B cell (primary cell): Measurements from ENCODE around the gene CDH1. TPM values are rescaled to one million over a fixed set of nuclear protein-coding genes. Genes with fewer than 3 reads are reported as not detected.

Experiments
- ATAC-seq: fragments of 200-7000 bp; cut with Tn5 transposase; one replicate; pipeline ENCODE4 v1.10.0; 2021; ENCODE audit warnings: low read depth, mild to moderate bottlenecking, moderate number of reproducible peaks, moderate library complexity
- CTCF ChIA-PET: fragments of 350-600 bp; sonication (Branson Sonifier 250); formaldehyde crosslinking; loops from one replicate; lab custom pipeline; 2021; ENCODE audit warnings: antibody characterized with exemption, inconsistent platforms; lab: Charles Lee
- POLR2A ChIA-PET: fragments of 350-600 bp; sonication (Branson Sonifier 250); formaldehyde crosslinking; loops from one replicate; lab custom pipeline; 2021; ENCODE audit warnings: antibody characterized with exemption; lab: Charles Lee
- DNase-seq: peaks from one replicate; pipeline ENCODE4 v3.0.0; 2013
- H2AFZ ChIP-seq: 2 replicates; pipeline ENCODE4 v1.6.1; 2012; ENCODE audit warnings: mild to moderate bottlenecking, low read depth, low read length; ENCODE audit not compliant: insufficient read depth, poor library complexity, severe bottlenecking
- H3K27ac ChIP-seq, 2 donors: 1 replicate in 1 of 2; 2 replicates in 1 of 2; pipeline ENCODE4 v1.5.1; 2012 to 2013; ENCODE audit warnings: low read length in 2 of 2, mild to moderate bottlenecking in 2 of 2, moderate library complexity in 1 of 2
- H3K27me3 ChIP-seq, 4 experiments: fragments of 200-600 bp in 1 of 4; sonication (generic) in 1 of 4; replicated peaks in 1 of 4; 1 replicate in 2 of 4; 2 replicates in 2 of 4; pipeline versions ENCODE4 v1.6.1 to v1.7.0; 2013 to 2016; ENCODE audit warnings: low read length in 3 of 4, mild to moderate bottlenecking in 2 of 4, mixed read lengths in 1 of 4, moderate library complexity in 1 of 4; ENCODE audit not compliant: insufficient read depth in 4 of 4, control insufficient read depth in 3 of 4; ENCODE audit errors: control extremely low read depth in 1 of 4
- H3K36me3 ChIP-seq, 2 experiments: replicated peaks in 1 of 2; 1 replicate in 1 of 2; 2 replicates in 1 of 2; pipeline versions ENCODE4 v1.6.1 to v1.7.1; 2013; ENCODE audit warnings: low read length in 1 of 2; ENCODE audit not compliant: insufficient read depth in 2 of 2, control insufficient read depth in 1 of 2; ENCODE audit errors: control extremely low read depth in 1 of 2, extremely low read depth in 1 of 2
- H3K4me1 ChIP-seq, 2 donors: fragments of 200-600 bp in 1 of 2; sonication (generic) in 1 of 2; 1 replicate in 1 of 2; 2 replicates in 1 of 2; pipeline versions ENCODE4 v1.5.1 to v1.6.1; 2013 to 2017; ENCODE audit warnings: low read length in 2 of 2; ENCODE audit not compliant: control insufficient read depth in 2 of 2, insufficient read depth in 2 of 2
- H3K4me2 ChIP-seq: replicated peaks from 2 replicates; pipeline ENCODE3; 2012; ENCODE audit warnings: mild to moderate bottlenecking, low read depth, low read length; ENCODE audit not compliant: poor library complexity, severe bottlenecking
- H3K4me3 ChIP-seq, 5 experiments: fragments of 200-600 bp in 1 of 5; sonication (generic) in 1 of 5; 1 replicate in 3 of 5; 2 replicates in 2 of 5; pipeline versions ENCODE4 v1.5.1 to v1.7.0; 2011 to 2016; ENCODE audit warnings: low read length in 4 of 5, mild to moderate bottlenecking in 4 of 5, low read depth in 2 of 5, control low read depth in 1 of 5, moderate library complexity in 1 of 5; ENCODE audit not compliant: insufficient read depth in 1 of 5; ENCODE audit errors: control extremely low read depth in 1 of 5, extremely low read depth in 1 of 5
- H3K79me2 ChIP-seq: fragments of 200-600 bp; sonication (generic); one replicate; pipeline ENCODE4 v1.6.0; 2016; ENCODE audit warnings: low read length; ENCODE audit not compliant: control insufficient read depth, insufficient read depth
- H3K9ac ChIP-seq: fragments of 200-600 bp; sonication (generic); 2 replicates; pipeline ENCODE4 v1.6.1; 2017; ENCODE audit warnings: mild to moderate bottlenecking, low read length, moderate library complexity
- H3K9me3 ChIP-seq, 3 donors: one replicate each; pipeline versions ENCODE4 v1.6.1 to v1.7.1; 2013; ENCODE audit warnings: low read length in 2 of 3; ENCODE audit not compliant: control insufficient read depth in 2 of 3, insufficient read depth in 1 of 3; ENCODE audit errors: control extremely low read depth in 1 of 3
- H4K20me1 ChIP-seq: 2 replicates; pipeline ENCODE4 v1.6.0; 2012; ENCODE audit warnings: mild to moderate bottlenecking, low read length; ENCODE audit not compliant: insufficient read depth, control insufficient read depth, poor library complexity, severe bottlenecking
- H3K27ac Mint-ChIP-seq: one replicate; pipeline ENCODE4 v1.8.0; 2021; ENCODE audit warnings: mixed read lengths
- H3K27me3 Mint-ChIP-seq: one replicate; pipeline ENCODE4 v1.8.0; 2021; ENCODE audit warnings: mixed read lengths
- H3K4me1 Mint-ChIP-seq: one replicate; pipeline ENCODE4 v1.8.0; 2021; ENCODE audit warnings: mixed read lengths
- H3K4me3 Mint-ChIP-seq: one replicate; pipeline ENCODE4 v1.8.0; 2021; ENCODE audit warnings: mixed read lengths
- H3K9me3 Mint-ChIP-seq: one replicate; pipeline ENCODE4 v1.8.0; 2022; ENCODE audit warnings: mixed read lengths; ENCODE audit not compliant: insufficient read depth
- EZH2 ChIP-seq: IDR thresholded peaks from 2 replicates; pipeline ENCODE4 v1.6.1; 2012; ENCODE audit warnings: borderline replicate concordance, low read depth, mild to moderate bottlenecking, moderate library complexity, low read length; ENCODE audit not compliant: insufficient read depth, poor library complexity, severe bottlenecking
- WGBS: methylation state at CpG from one replicate; pipeline ENCODE4 v1.1.5; 2013; ENCODE audit warnings: missing lambda C conversion rate; ENCODE audit not compliant: insufficient coverage; 5-methylcytosine and 5-hydroxymethylcytosine counted together
- intact Hi-C: fragments of 100-400 bp; cut with micrococcal nuclease; formaldehyde crosslinking; loops from one replicate; pipeline ENCODE4 v1.10.0; 2022
- polyA plus RNA-seq: library from polyadenylated mRNA; depleted of rRNA; stranded (reverse); fragments of >200 nt; gene quantifications from 2 replicates; pipeline ENCODE4 v1.2.3, GENCODE V29; 2012
- total RNA-seq, 2 donors: library from RNA; stranded (reverse); fragments of 120-200 nt in 1 of 2; gene quantifications; 1 replicate in 1 of 2; 2 replicates in 1 of 2; pipeline versions ENCODE4 v1.2.3 to v1.2.4, GENCODE V29; 2013 to 2022
- TF ChIP-seq, protein P1 (sequence below): fragments of 200-600 bp; IDR thresholded peaks from one replicate; pipeline ENCODE4 v1.8.0; 2022; ENCODE audit warnings: antibody characterized with exemption, mild to moderate bottlenecking

The CDH1 gene
- total and polyA plus RNA-seq, 2 donors (not counting 1 experiment from before 2014, with no cell fraction given): 2.0 TPM; not detected in 1

DNA sequence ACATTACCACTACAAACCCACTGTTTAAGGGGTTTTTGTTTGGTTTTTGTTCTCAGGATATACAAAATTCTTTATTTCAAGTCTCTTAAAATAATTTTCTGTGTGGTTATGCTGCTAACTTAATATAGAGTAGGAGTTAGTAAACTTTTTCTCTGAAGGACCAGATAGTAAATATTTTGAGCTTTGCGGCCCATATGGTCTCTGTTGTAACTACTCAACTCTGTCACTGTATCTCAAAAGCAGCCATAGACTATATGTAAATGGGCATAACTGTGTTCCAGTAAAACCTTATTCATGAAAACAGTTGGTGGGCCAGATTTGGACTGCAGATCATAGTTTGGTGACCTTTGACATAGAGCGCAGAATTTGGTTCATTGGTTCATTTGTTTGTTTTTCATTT, 113.4 kb downstream of the CDH1 start:
- Mint-ChIP-seq H3K27ac (no peak overlapping the region), H3K27me3 (no peaks in the 10 kb centered on the region)
- POLR2A ChIA-PET: no interaction called here

DNA sequence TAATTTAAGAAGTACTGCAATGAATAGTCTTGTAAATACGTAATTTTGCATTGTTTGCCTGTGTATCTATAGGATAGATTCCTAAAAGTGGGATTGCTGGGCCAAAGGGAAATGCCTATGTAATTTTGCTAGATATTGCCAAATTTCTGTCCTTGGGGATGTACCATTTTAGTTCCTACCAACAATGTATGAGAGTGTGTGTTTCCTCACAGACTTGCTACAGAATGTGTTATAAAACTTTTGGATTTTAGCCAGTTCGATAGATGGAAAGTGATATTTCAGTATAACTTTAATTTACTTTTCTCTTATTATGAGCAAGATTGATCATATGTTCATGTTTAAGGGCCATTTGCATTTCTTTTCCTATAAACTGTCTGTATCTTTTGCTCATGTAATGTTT, 114.5 kb downstream of the CDH1 start:
- H3K9me3 ChIP-seq: no peaks in the 10 kb centered on the region
- no CpG with 5 or more reads among the region's 2 CpGs for WGBS
- Mint-ChIP-seq H3K27me3 (no peaks in the 10 kb centered on the region), H3K4me1 (peaks cover 9% of the 10 kb centered on the region), H3K4me3 (no peak overlapping the region), H3K9me3 (no peaks in the 10 kb centered on the region), H3K27ac (no peak overlapping the region)
- H3K27me3 ChIP-seq: no peaks in the 10 kb centered on the region
- H3K36me3 ChIP-seq: no peaks in the 10 kb centered on the region
- no peak for TF ChIP-seq EZH2
- TF ChIP-seq, protein P1, sequence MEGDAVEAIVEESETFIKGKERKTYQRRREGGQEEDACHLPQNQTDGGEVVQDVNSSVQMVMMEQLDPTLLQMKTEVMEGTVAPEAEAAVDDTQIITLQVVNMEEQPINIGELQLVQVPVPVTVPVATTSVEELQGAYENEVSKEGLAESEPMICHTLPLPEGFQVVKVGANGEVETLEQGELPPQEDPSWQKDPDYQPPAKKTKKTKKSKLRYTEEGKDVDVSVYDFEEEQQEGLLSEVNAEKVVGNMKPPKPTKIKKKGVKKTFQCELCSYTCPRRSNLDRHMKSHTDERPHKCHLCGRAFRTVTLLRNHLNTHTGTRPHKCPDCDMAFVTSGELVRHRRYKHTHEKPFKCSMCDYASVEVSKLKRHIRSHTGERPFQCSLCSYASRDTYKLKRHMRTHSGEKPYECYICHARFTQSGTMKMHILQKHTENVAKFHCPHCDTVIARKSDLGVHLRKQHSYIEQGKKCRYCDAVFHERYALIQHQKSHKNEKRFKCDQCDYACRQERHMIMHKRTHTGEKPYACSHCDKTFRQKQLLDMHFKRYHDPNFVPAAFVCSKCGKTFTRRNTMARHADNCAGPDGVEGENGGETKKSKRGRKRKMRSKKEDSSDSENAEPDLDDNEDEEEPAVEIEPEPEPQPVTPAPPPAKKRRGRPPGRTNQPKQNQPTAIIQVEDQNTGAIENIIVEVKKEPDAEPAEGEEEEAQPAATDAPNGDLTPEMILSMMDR: no peak
- no peak overlapping the region for H2AFZ ChIP-seq
- CTCF ChIA-PET: no interaction called here
- intact Hi-C loops: no loop called here
- peaks cover 0 to 6% of the 10 kb centered on the region in 2 donors for H3K4me1 ChIP-seq
- H4K20me1 ChIP-seq: peaks cover 20% of the 10 kb centered on the region
- DNase-seq (no peak), ATAC-seq (no peak)
- no peak overlapping the region for H3K9ac ChIP-seq
- no peak overlapping the region for H3K4me2 ChIP-seq
- peaks cover 44% of the 10 kb centered on the region for H3K79me2 ChIP-seq
- no peak overlapping the region for H3K27ac ChIP-seq
- no peak overlapping the region for H3K4me3 ChIP-seq
- POLR2A ChIA-PET: no interaction called here

More for the DNA sequence above, 113.4 kb downstream of the CDH1 start:
- no peaks in the 10 kb centered on the region for H3K9me3 ChIP-seq
- H4K20me1 ChIP-seq: peaks cover 17% of the 10 kb centered on the region
- H3K9ac ChIP-seq: no peak overlapping the region
- no peak for DNase-seq
- Mint-ChIP-seq H3K4me1 (peaks cover 9% of the 10 kb centered on the region), H3K4me3 (no peak overlapping the region), H3K9me3 (no peaks in the 10 kb centered on the region)
- no peak overlapping the region for H3K4me3 ChIP-seq
- peaks cover 55% of the 10 kb centered on the region for H3K79me2 ChIP-seq
- TF ChIP-seq EZH2: no peak
- TF ChIP-seq, protein P1: no peak
- peaks cover 0 to 6% of the 10 kb centered on the region in 2 donors for H3K4me1 ChIP-seq
- H3K27me3 ChIP-seq: no peaks in the 10 kb centered on the region
- no peak overlapping the region for H3K27ac ChIP-seq
- no peak for ATAC-seq
- H3K4me2 ChIP-seq: no peak overlapping the region
- no CpG with 5 or more reads among the region's 2 CpGs for WGBS
- CTCF ChIA-PET: interaction anchor here (0.7 to 1.3 kb wide), 2 partner anchors 322 to 393 kb away, joined by 4 to 5 read pairs; no protein-coding TSS in a partner anchor
- intact Hi-C loops: no loop called here
- H3K36me3 ChIP-seq: no peaks in the 10 kb centered on the region
- H2AFZ ChIP-seq: no peak overlapping the region
